Ectodermal cell (in vitro differentiated cells): ENCODE results near the gene COL13A1.

Experiments used
- H3K27ac ChIP-seq: 2 replicates; pipeline ENCODE4 v1.7.0; 2013; ENCODE audit warnings: mild to moderate bottlenecking, low read depth, low read length; ENCODE audit not compliant: insufficient read depth, poor library complexity, severe bottlenecking
- H3K27me3 ChIP-seq: 2 replicates; pipeline ENCODE4 v1.7.0; 2013; ENCODE audit warnings: mild to moderate bottlenecking, low read length; ENCODE audit not compliant: insufficient read depth, control insufficient read depth, poor library complexity, severe bottlenecking
- H3K36me3 ChIP-seq: one replicate; pipeline ENCODE4 v1.7.0; 2013; ENCODE audit warnings: low read length; ENCODE audit not compliant: control insufficient read depth, insufficient read depth
- H3K4me1 ChIP-seq: one replicate; pipeline ENCODE4 v1.7.0; 2013; ENCODE audit warnings: low read length; ENCODE audit not compliant: control insufficient read depth, insufficient read depth
- H3K4me3 ChIP-seq: 2 replicates; pipeline ENCODE4 v1.7.0; 2013; ENCODE audit warnings: low read depth, low read length, control low read depth; ENCODE audit not compliant: insufficient read depth
- H3K9me3 ChIP-seq: 2 replicates; pipeline ENCODE4 v1.7.0; 2013; ENCODE audit warnings: mild to moderate bottlenecking, low read length, moderate library complexity; ENCODE audit not compliant: control insufficient read depth
- WGBS, 2 experiments: methylation state at CpG; one replicate each; pipeline ENCODE4 v1.1.7; 2013; ENCODE audit warnings: missing lambda C conversion rate in 2 of 2; 5-methylcytosine and 5-hydroxymethylcytosine counted together

COL13A1 gene

GRCh38 chr10:69880301-69881081, 78.8 kb downstream of the COL13A1 start:
- Histone ChIP-seq H3K27ac (no peak overlapping the region), H3K4me3 (no peak overlapping the region), H3K4me1 (peaks cover 25% of the 10 kb centered on the region), H3K36me3 (no peaks in the 10 kb centered on the region), H3K9me3 (no peaks in the 10 kb centered on the region), H3K27me3 (no peaks in the 10 kb centered on the region)
- 35 to 38% methylated on average over 26 to 27 of the region's 27 CpGs for WGBS, 2 experiments

- Histone ChIP-seq H3K9me3 (no peaks in the 10 kb centered on the region), H3K4me1 (peaks cover 25% of the 10 kb centered on the region), H3K4me3 (no peak overlapping the region), H3K27ac (no peak overlapping the region), H3K36me3 (no peaks in the 10 kb centered on the region), H3K27me3 (no peaks in the 10 kb centered on the region)
- WGBS, 2 experiments = 74 to 76% methylated on average over 12 of the region's 12 CpGs
Observed at GRCh38 chr10:69881202-69881601, 79.5 kb downstream of the COL13A1 start.

- Histone ChIP-seq H3K9me3 (no peaks in the 10 kb centered on the region), H3K27ac (no peak overlapping the region), H3K27me3 (no peaks in the 10 kb centered on the region), H3K4me1 (peaks cover 13% of the 10 kb centered on the region), H3K36me3 (no peaks in the 10 kb centered on the region), H3K4me3 (no peak overlapping the region)
- WGBS, 2 experiments = 91 to 94% methylated on average over 5 of the region's 5 CpGs
Observed at GRCh38 chr10:69883310-69884023, 81.8 kb downstream of the COL13A1 start.

- 95 to 97% methylated on average over 3 of the region's 3 CpGs for WGBS, 2 experiments
- no peaks in the 10 kb centered on the region for H3K9me3 ChIP-seq
Observed at GRCh38 chr10:69884024-69884367, 82.3 kb downstream of the COL13A1 start.

GRCh38 chr10:69884686-69885085, 83.0 kb downstream of the COL13A1 start:
- 96 to 100% methylated on average over 3 to 5 of the region's 5 CpGs for WGBS, 2 experiments

More at GRCh38 chr10:69884024-69884367, 82.3 kb downstream of the COL13A1 start:
- no peaks in the 10 kb centered on the region for H3K27me3 ChIP-seq
- H3K36me3 ChIP-seq = no peaks in the 10 kb centered on the region
- no peak overlapping the region for H3K27ac ChIP-seq
- peaks cover 13% of the 10 kb centered on the region for H3K4me1 ChIP-seq
- H3K4me3 ChIP-seq = no peak overlapping the region

GRCh38 chr10:69885379-69886013, 83.8 kb downstream of the COL13A1 start:
- 94% methylated on average over 8 of the region's 8 CpGs for WGBS, 2 experiments
- H3K4me3 ChIP-seq = no peak overlapping the region
- H3K27ac ChIP-seq = no peak overlapping the region
- peaks cover 4% of the 10 kb centered on the region for H3K4me1 ChIP-seq
- H3K27me3 ChIP-seq = no peaks in the 10 kb centered on the region
- H3K9me3 ChIP-seq = no peaks in the 10 kb centered on the region
- H3K36me3 ChIP-seq = no peaks in the 10 kb centered on the region

More at GRCh38 chr10:69884686-69885085, 83.0 kb downstream of the COL13A1 start:
- no peaks in the 10 kb centered on the region for H3K27me3 ChIP-seq
- no peaks in the 10 kb centered on the region for H3K36me3 ChIP-seq
- H3K9me3 ChIP-seq = no peaks in the 10 kb centered on the region
- no peak overlapping the region for H3K27ac ChIP-seq
- H3K4me1 ChIP-seq = peaks cover 12% of the 10 kb centered on the region
- no peak overlapping the region for H3K4me3 ChIP-seq

GRCh38 chr10:69888882-69889584, 87.3 kb downstream of the COL13A1 start:
- Histone ChIP-seq H3K4me1 (no peaks in the 10 kb centered on the region), H3K36me3 (no peaks in the 10 kb centered on the region), H3K4me3 (no peak overlapping the region), H3K27me3 (no peaks in the 10 kb centered on the region), H3K9me3 (no peaks in the 10 kb centered on the region), H3K27ac (no peak overlapping the region)
- 88 to 91% methylated on average over 12 of the region's 12 CpGs for WGBS, 2 experiments

- WGBS, 2 experiments = 88% methylated on average over 7 of the region's 7 CpGs
- Histone ChIP-seq H3K9me3 (no peaks in the 10 kb centered on the region), H3K4me3 (no peak overlapping the region), H3K27me3 (no peaks in the 10 kb centered on the region), H3K36me3 (no peaks in the 10 kb centered on the region), H3K27ac (no peak overlapping the region), H3K4me1 (no peaks in the 10 kb centered on the region)
Observed at GRCh38 chr10:69890065-69890847, 88.5 kb downstream of the COL13A1 start.

GRCh38 chr10:69891057-69891617, 89.4 kb downstream of the COL13A1 start:
- Histone ChIP-seq H3K4me1 (no peaks in the 10 kb centered on the region), H3K36me3 (no peaks in the 10 kb centered on the region), H3K9me3 (no peaks in the 10 kb centered on the region), H3K27ac (no peak overlapping the region), H3K27me3 (no peaks in the 10 kb centered on the region), H3K4me3 (no peak overlapping the region)
- 92 to 94% methylated on average over 9 of the region's 9 CpGs for WGBS, 2 experiments
